ENCODE data around the gene NLRX1.
A peak's percentile ranks its signal among the peaks of the same experiment; 100 is the strongest.
"Not testable (repeated sequence)": the region's sequence is repeated elsewhere in the genome, so short reads cannot be mapped to it uniquely, and the experiment has no call there.

NLRX1 gene, protein sequence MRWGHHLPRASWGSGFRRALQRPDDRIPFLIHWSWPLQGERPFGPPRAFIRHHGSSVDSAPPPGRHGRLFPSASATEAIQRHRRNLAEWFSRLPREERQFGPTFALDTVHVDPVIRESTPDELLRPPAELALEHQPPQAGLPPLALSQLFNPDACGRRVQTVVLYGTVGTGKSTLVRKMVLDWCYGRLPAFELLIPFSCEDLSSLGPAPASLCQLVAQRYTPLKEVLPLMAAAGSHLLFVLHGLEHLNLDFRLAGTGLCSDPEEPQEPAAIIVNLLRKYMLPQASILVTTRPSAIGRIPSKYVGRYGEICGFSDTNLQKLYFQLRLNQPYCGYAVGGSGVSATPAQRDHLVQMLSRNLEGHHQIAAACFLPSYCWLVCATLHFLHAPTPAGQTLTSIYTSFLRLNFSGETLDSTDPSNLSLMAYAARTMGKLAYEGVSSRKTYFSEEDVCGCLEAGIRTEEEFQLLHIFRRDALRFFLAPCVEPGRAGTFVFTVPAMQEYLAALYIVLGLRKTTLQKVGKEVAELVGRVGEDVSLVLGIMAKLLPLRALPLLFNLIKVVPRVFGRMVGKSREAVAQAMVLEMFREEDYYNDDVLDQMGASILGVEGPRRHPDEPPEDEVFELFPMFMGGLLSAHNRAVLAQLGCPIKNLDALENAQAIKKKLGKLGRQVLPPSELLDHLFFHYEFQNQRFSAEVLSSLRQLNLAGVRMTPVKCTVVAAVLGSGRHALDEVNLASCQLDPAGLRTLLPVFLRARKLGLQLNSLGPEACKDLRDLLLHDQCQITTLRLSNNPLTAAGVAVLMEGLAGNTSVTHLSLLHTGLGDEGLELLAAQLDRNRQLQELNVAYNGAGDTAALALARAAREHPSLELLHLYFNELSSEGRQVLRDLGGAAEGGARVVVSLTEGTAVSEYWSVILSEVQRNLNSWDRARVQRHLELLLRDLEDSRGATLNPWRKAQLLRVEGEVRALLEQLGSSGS

GRCh38 chr11:119168471-119169281, at the start of gene NLRX1:
Gene NLRX1, plus strand, starts transcription at chr11:119168725. Its CDS starts 2,679 bp downstream, at chr11:119171404.
- DNase-seq (ENCODE audit: low read depth in 2 of 2) = peak; percentile 54 to 71

- DNase-seq (ENCODE audit: low read depth in 2 of 2) = no peak
Measured at GRCh38 chr11:119118946-119119345, 49.6 kb upstream of the NLRX1 start.

GRCh38 chr11:119120639-119121007, 47.9 kb upstream of the NLRX1 start:
- no peak for DNase-seq (ENCODE audit: low read depth in 2 of 2)

GRCh38 chr11:119121008-119121810, 47.3 kb upstream of the NLRX1 start, which contains the start of gene HINFP:
Gene HINFP, plus strand, starts transcription at chr11:119121580. Its CDS starts 5,365 bp downstream, at chr11:119126945.
- DNase-seq (ENCODE audit: low read depth in 2 of 2) = peak; percentile 99 to 100

DNA sequence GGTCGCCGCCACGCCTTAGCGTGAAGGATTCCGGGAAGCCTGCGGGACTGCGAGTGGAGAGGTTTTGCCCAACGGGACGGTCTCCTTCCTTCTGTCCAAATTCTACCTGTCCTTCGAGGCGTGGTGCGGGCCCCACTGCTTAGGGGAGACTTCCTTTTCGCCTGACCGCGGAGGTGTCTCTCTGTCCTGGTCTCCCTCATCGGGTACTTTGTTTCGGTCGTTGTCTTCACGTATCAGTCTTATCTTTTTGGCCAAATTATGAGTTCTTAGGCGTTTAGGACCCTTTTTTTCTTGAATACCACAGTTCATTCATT, 46.8 kb upstream of the NLRX1 start:
- DNase-seq (ENCODE audit: low read depth in 2 of 2) = no peak

GRCh38 chr11:119125821-119126220, 42.7 kb upstream of the NLRX1 start:
- DNase-seq (ENCODE audit: low read depth in 2 of 2) = no peak

- no peak for DNase-seq (ENCODE audit: low read depth in 2 of 2)
Measured at GRCh38 chr11:119126675-119127268, 41.8 kb upstream of the NLRX1 start.

DNA sequence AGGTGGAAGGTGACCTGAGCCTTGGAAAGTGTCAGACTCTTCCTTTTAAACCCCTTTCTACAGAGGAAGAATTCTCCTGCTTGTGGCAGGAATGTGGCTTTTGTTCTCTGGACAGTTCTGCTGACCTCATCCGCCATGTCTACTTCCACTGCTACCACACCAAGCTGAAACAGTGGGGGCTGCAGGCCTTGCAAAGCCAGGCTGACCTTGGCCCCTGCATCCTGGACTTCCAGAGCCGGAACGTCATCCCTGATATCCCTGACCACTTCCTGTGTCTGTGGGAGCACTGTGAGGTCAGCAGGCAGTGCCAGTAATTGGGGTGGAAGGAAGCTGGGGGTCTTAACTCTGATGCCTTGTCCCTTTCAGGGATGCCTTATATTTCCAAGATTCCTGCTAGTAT, 37.9 kb upstream of the NLRX1 start:
- no peak for DNase-seq (ENCODE audit: low read depth in 2 of 2)

GRCh38 chr11:119134389-119134978, 34.0 kb upstream of the NLRX1 start:
- DNase-seq (ENCODE audit: low read depth in 2 of 2) = no peak

- not testable (repeated sequence) for DNase-seq (ENCODE audit: low read depth in 2 of 2)
Measured at GRCh38 chr11:119139276-119139675, 29.2 kb upstream of the NLRX1 start.

DNA sequence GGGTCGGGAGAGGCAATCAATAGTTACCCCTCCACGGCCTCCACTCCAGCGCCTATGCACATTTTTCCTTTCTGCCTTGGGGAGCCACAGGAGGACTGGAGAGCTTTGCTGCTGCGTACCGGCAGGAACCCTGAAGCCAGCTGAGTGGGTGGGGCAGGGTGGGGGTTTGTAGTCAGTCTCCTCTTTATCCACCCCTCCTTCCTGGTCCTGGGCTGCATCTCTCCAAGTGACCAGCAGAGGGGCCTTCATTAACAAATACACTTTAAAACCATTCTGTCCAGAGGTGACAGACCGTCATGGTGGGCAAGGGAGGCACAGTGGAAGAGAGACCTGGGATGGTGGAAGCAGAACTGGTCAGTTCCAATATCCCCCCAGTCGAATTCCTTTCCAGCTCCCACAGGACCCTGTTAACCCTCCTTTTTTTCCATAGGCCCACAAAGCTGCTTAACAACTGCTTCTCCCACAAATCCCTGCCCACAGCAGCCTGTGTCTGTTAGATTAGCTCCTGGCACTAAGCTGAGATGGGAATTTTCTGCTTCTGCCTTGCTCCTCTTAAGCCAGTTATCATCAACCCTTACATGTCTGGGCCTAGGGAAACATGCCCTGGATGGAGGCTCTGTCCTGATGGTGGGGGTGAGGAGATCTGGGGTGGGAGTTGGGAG, 23.6 kb upstream of the NLRX1 start:
- DNase-seq (ENCODE audit: low read depth in 2 of 2) = no peak

DNA sequence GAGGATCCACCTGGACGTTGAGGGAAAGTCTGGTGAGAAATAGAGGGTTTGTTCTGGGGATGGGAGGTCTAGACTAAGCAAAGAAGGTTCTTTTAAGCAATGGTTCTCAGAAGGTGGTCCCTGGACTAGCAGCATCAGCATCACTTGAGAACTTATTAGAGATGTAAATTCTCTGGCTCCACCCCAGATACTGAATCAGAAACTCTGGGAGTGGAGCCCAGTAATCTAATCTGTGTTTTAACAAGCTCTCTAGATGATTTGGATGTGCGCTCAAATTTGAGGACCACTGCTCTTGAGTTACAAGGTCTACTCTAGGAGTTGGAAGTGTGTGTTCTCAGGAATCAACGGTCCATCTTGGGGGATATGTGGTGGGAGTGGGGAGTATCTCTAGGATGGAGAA, 23.0 kb upstream of the NLRX1 start:
- DNase-seq (ENCODE audit: low read depth in 2 of 2) = no peak

GRCh38 chr11:119147604-119148333, 20.8 kb upstream of the NLRX1 start:
- no peak for DNase-seq (ENCODE audit: low read depth in 2 of 2)

- DNase-seq (ENCODE audit: low read depth in 2 of 2) = no peak
Measured at GRCh38 chr11:119148720-119149017, 19.9 kb upstream of the NLRX1 start.

- DNase-seq (ENCODE audit: low read depth in 2 of 2) = no peak
Measured at GRCh38 chr11:119149018-119149785, 19.3 kb upstream of the NLRX1 start, which contains the start of gene ABCG4. Gene ABCG4, plus strand, starts transcription at chr11:119149052. Its CDS starts 914 bp downstream, at chr11:119149966.

GRCh38 chr11:119149786-119150275, 18.7 kb upstream of the NLRX1 start:
- no peak for DNase-seq (ENCODE audit: low read depth in 2 of 2)

DNA sequence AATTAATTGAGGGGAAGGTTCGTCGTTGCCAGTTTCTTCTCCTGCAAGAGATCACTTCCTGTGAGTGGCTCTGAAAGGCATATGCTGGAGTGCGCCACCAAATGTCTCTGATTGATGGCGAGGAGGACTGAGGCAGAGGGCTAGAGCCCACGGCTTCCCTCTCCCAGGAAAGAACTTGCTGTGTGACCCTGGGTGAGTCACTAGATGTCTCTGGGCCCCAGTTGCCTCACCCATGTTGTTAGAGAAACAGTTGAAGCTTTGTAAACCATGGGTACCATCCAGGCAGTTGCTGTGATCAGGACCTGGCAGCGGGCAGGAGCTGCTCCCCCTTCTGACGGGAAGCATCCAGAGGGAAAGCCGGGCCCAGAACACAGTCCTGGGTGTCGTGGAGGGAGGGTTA, 16.5 kb upstream of the NLRX1 start:
- DNase-seq (ENCODE audit: low read depth in 2 of 2) = no peak

- DNase-seq (ENCODE audit: low read depth in 2 of 2) = no peak
Measured at GRCh38 chr11:119152604-119153003, 15.9 kb upstream of the NLRX1 start.
